ENCODE measurements around the gene DIP2A.

The DIP2A gene

GRCh38 chr21:46500224-46500861, 41.7 kb downstream of the DIP2A start:
- no peak overlapping the region for H3K4me3 ChIP-seq (ENCODE audit: low read length)
- TF ChIP-seq, protein P1, sequence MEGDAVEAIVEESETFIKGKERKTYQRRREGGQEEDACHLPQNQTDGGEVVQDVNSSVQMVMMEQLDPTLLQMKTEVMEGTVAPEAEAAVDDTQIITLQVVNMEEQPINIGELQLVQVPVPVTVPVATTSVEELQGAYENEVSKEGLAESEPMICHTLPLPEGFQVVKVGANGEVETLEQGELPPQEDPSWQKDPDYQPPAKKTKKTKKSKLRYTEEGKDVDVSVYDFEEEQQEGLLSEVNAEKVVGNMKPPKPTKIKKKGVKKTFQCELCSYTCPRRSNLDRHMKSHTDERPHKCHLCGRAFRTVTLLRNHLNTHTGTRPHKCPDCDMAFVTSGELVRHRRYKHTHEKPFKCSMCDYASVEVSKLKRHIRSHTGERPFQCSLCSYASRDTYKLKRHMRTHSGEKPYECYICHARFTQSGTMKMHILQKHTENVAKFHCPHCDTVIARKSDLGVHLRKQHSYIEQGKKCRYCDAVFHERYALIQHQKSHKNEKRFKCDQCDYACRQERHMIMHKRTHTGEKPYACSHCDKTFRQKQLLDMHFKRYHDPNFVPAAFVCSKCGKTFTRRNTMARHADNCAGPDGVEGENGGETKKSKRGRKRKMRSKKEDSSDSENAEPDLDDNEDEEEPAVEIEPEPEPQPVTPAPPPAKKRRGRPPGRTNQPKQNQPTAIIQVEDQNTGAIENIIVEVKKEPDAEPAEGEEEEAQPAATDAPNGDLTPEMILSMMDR (IDR thresholded peaks at IDR 0.05; ENCODE audit: low read depth, low read length, poor library complexity, severe bottlenecking): no peak
- no peak for TF ChIP-seq EZH2phosphoT487 (IDR thresholded peaks at IDR 0.05; ENCODE audit: borderline replicate concordance, low read length)
- no peaks in the 10 kb centered on the region for H4K20me1 ChIP-seq (ENCODE audit: control insufficient read depth, insufficient read depth, low read depth, low read length)
- H3F3A ChIP-seq (ENCODE audit: control insufficient read depth, insufficient read depth): peaks cover 3% of the 10 kb centered on the region; the same call in 1 of the 2 replicates
- H3K9me2 ChIP-seq (replicated peaks; ENCODE audit: control insufficient read depth, low read length): no peaks in the 10 kb centered on the region
- H3K79me2 ChIP-seq (ENCODE audit: control insufficient read depth, low read length): no peaks in the 10 kb centered on the region
- H3K4me2 ChIP-seq (ENCODE audit: low read length): peak overlapping the region; percentile 2; the same call in 1 of the 2 replicates
- no peaks in the 10 kb centered on the region for H3K9me3 ChIP-seq (ENCODE audit: control insufficient read depth, insufficient read depth, low read length)
- H3K36me3 ChIP-seq (ENCODE audit: control insufficient read depth, low read length): peaks cover 29% of the 10 kb centered on the region
- peaks cover 22% of the 10 kb centered on the region for H3K4me1 ChIP-seq (ENCODE audit: control insufficient read depth, low read length)
- no peak overlapping the region for H3K27ac ChIP-seq (ENCODE audit: low read depth, low read length)
- H3K27me3 ChIP-seq (ENCODE audit: control insufficient read depth, low read length): no peaks in the 10 kb centered on the region

DNA sequence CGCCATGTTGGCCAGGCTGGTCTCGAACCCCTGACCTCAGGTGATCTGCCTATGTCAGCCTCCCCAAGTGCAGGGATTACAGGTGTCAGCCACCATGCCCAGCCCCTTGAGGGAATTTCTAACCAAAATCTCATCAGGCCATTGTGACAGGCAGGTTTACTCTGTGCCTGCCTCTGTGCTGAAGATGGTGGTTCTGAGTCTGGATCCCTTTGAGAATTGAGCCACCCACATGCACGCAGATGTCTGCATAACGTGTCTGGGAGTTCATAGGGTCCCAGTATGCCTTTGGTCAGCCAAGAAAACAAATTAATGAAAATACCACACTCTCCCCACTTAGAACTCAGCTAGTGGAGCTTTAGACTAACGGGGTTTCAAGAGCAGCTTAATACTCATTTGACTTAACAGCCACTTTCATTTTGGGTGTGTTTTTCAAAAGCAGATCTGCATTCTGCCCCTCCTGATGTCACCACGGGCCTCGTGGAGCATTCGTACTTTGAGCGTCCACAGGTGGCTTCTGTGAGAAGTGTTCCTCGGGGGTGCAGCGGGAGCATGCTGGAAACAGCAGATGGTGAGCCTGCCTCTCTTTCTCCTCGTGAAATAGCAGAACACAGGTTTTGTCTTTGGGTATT, 45.3 kb downstream of the DIP2A start:
- H3K4me1 ChIP-seq (ENCODE audit: control insufficient read depth, low read length): peaks cover 22% of the 10 kb centered on the region

DNA sequence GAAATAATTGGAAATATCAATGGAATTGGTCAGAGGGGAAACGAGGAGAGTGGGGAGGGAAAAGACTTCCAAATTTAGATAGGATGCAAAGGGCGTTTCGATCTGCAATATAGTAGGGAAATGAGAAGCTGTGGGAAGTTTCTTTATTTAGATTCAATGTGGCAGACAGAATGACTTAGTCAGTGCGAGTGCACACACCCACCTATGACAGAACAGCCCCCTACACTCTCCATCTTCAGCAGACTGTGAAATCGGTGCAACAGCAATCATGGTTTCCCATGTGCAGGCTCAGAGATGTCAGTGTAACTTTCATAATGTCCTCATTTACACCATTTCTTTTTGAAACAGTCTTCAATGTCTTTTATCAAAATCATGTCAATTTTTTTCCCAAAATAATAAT, 46.0 kb downstream of the DIP2A start:
- no peaks in the 10 kb centered on the region for H4K20me1 ChIP-seq (ENCODE audit: control insufficient read depth, insufficient read depth, low read depth, low read length)
- no peaks in the 10 kb centered on the region for H3K27me3 ChIP-seq (ENCODE audit: control insufficient read depth, low read length)
- no peak overlapping the region for H3K4me2 ChIP-seq (ENCODE audit: low read length)
- H3K27ac ChIP-seq (ENCODE audit: low read depth, low read length): no peak overlapping the region
- H3K79me2 ChIP-seq (ENCODE audit: control insufficient read depth, low read length): no peaks in the 10 kb centered on the region
- H3K9me2 ChIP-seq (replicated peaks; ENCODE audit: control insufficient read depth, low read length): no peaks in the 10 kb centered on the region
- H3K9me3 ChIP-seq (ENCODE audit: control insufficient read depth, insufficient read depth, low read length): no peaks in the 10 kb centered on the region
- peaks cover 3% of the 10 kb centered on the region; the same call in 1 of the 2 replicates for H3F3A ChIP-seq (ENCODE audit: control insufficient read depth, insufficient read depth)
- no peak for TF ChIP-seq EZH2phosphoT487 (IDR thresholded peaks at IDR 0.05; ENCODE audit: borderline replicate concordance, low read length)
- TF ChIP-seq, protein P1 (IDR thresholded peaks at IDR 0.05; ENCODE audit: low read depth, low read length, poor library complexity, severe bottlenecking): no peak
- H3K4me3 ChIP-seq (ENCODE audit: low read length): no peak overlapping the region
- peaks cover 7% of the 10 kb centered on the region; the same call in 1 of the 2 replicates for H3K36me3 ChIP-seq (ENCODE audit: control insufficient read depth, low read length)
- peaks cover 22% of the 10 kb centered on the region for H3K4me1 ChIP-seq (ENCODE audit: control insufficient read depth, low read length)

More for the DNA sequence above, 45.3 kb downstream of the DIP2A start:
- H3K27me3 ChIP-seq (ENCODE audit: control insufficient read depth, low read length): no peaks in the 10 kb centered on the region
- H3K9me3 ChIP-seq (ENCODE audit: control insufficient read depth, insufficient read depth, low read length): no peaks in the 10 kb centered on the region
- no peaks in the 10 kb centered on the region for H4K20me1 ChIP-seq (ENCODE audit: control insufficient read depth, insufficient read depth, low read depth, low read length)
- no peaks in the 10 kb centered on the region for H3K79me2 ChIP-seq (ENCODE audit: control insufficient read depth, low read length)
- no peak overlapping the region for H3K4me3 ChIP-seq (ENCODE audit: low read length)
- no peak overlapping the region for H3K27ac ChIP-seq (ENCODE audit: low read depth, low read length)
- H3K36me3 ChIP-seq (ENCODE audit: control insufficient read depth, low read length): peaks cover 13% of the 10 kb centered on the region; the same call in 1 of the 2 replicates
- H3K9me2 ChIP-seq (replicated peaks; ENCODE audit: control insufficient read depth, low read length): no peaks in the 10 kb centered on the region
- TF ChIP-seq, protein P1 (IDR thresholded peaks at IDR 0.05; ENCODE audit: low read depth, low read length, poor library complexity, severe bottlenecking): no peak
- TF ChIP-seq EZH2phosphoT487 (IDR thresholded peaks at IDR 0.05; ENCODE audit: borderline replicate concordance, low read length): no peak
- no peak overlapping the region for H3K4me2 ChIP-seq (ENCODE audit: low read length)
- H3F3A ChIP-seq (ENCODE audit: control insufficient read depth, insufficient read depth): peaks cover 3% of the 10 kb centered on the region; the same call in 1 of the 2 replicates
